HEK293 (cell line): ENCODE data around the gene ANXA3.

Source experiments
- CTCF ChIP-seq: fragments of 450-650 bp; formaldehyde crosslinking; IDR thresholded peaks from 2 replicates; pipeline ENCODE4 v1.5.1; 2016; ENCODE audit warnings: missing biosample characterization, missing genetic modification characterization
- KLF8 ChIP-seq: fragments of 450-650 bp; formaldehyde crosslinking; IDR thresholded peaks from 2 replicates; pipeline ENCODE4 v1.5.1; 2016; ENCODE audit warnings: missing biosample characterization, missing genetic modification characterization
- YY1 ChIP-seq: fragments of 450-650 bp; formaldehyde crosslinking; IDR thresholded peaks from 2 replicates; pipeline ENCODE4 v1.5.1; 2018; ENCODE audit warnings: missing biosample characterization, missing genetic modification characterization
- ZBTB1 ChIP-seq: fragments of 450-650 bp; formaldehyde crosslinking; IDR thresholded peaks from 2 replicates; pipeline ENCODE4 v1.5.1; 2016; ENCODE audit warnings: missing biosample characterization, missing genetic modification characterization
- ZNF114 ChIP-seq: fragments of 450-650 bp; formaldehyde crosslinking; IDR thresholded peaks from 2 replicates; pipeline ENCODE4 v1.5.0; 2017; ENCODE audit warnings: missing biosample characterization, missing genetic modification characterization
- ZNF292 ChIP-seq: fragments of 450-650 bp; formaldehyde crosslinking; IDR thresholded peaks from 2 replicates; pipeline ENCODE4 v1.5.1; 2016; ENCODE audit warnings: low read depth, missing biosample characterization, missing genetic modification characterization, borderline replicate concordance
- ZNF768 ChIP-seq: fragments of 450-650 bp; formaldehyde crosslinking; IDR thresholded peaks from 2 replicates; pipeline ENCODE4 v1.5.1; 2018; ENCODE audit warnings: missing biosample characterization, mild to moderate bottlenecking, missing genetic modification characterization
- TF ChIP-seq, protein P1 (sequence below): fragments of 450-650 bp; formaldehyde crosslinking; IDR thresholded peaks from 2 replicates; pipeline ENCODE4 v1.5.1; 2016; ENCODE audit warnings: missing biosample characterization, missing genetic modification characterization
- TF ChIP-seq, protein P2 (sequence below): fragments of 450-650 bp; formaldehyde crosslinking; IDR thresholded peaks from 2 replicates; pipeline ENCODE4 v1.5.1; 2016; ENCODE audit warnings: missing biosample characterization, missing genetic modification characterization

- no peak for TF ChIP-seq ZBTB1 (tag by site-specific recombination)
- TF ChIP-seq ZNF292 (tag by site-specific recombination) = no peak
- TF ChIP-seq, protein P1, sequence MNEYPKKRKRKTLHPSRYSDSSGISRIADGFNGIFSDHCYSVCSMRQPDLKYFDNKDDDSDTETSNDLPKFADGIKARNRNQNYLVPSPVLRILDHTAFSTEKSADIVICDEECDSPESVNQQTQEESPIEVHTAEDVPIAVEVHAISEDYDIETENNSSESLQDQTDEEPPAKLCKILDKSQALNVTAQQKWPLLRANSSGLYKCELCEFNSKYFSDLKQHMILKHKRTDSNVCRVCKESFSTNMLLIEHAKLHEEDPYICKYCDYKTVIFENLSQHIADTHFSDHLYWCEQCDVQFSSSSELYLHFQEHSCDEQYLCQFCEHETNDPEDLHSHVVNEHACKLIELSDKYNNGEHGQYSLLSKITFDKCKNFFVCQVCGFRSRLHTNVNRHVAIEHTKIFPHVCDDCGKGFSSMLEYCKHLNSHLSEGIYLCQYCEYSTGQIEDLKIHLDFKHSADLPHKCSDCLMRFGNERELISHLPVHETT (tag by site-specific recombination) = no peak
- no peak for TF ChIP-seq KLF8 (tag by site-specific recombination)
- TF ChIP-seq, protein P2, sequence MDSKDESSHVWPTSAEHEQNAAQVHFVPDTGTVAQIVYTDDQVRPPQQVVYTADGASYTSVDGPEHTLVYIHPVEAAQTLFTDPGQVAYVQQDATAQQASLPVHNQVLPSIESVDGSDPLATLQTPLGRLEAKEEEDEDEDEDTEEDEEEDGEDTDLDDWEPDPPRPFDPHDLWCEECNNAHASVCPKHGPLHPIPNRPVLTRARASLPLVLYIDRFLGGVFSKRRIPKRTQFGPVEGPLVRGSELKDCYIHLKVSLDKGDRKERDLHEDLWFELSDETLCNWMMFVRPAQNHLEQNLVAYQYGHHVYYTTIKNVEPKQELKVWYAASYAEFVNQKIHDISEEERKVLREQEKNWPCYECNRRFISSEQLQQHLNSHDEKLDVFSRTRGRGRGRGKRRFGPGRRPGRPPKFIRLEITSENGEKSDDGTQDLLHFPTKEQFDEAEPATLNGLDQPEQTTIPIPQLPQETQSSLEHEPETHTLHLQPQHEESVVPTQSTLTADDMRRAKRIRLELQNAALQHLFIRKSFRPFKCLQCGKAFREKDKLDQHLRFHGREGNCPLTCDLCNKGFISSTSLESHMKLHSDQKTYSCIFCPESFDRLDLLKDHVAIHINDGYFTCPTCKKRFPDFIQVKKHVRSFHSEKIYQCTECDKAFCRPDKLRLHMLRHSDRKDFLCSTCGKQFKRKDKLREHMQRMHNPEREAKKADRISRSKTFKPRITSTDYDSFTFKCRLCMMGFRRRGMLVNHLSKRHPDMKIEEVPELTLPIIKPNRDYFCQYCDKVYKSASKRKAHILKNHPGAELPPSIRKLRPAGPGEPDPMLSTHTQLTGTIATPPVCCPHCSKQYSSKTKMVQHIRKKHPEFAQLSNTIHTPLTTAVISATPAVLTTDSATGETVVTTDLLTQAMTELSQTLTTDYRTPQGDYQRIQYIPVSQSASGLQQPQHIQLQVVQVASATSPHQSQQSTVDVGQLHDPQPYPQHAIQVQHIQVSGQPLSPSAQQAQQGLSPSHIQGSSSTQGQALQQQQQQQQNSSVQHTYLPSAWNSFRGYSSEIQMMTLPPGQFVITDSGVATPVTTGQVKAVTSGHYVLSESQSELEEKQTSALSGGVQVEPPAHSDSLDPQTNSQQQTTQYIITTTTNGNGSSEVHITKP (tag by site-specific recombination) = no peak
- no peak for TF ChIP-seq CTCF (tag by site-specific recombination)
- no peak for TF ChIP-seq YY1
- TF ChIP-seq ZNF768 (tag by site-specific recombination) = no peak
- no peak for TF ChIP-seq ZNF114
Measured at GRCh38 chr4:78557841-78558240, 6.3 kb downstream of the ANXA3 start.
